ENCODE results near the gene GP9. TPM values are rescaled to one million over a fixed set of nuclear protein-coding genes. Genes with fewer than 3 reads are reported as not detected.
A peak's percentile ranks its signal among the peaks of the same experiment; 100 is the strongest.
"Not testable (repeated sequence)": the region's sequence is repeated elsewhere in the genome, so short reads cannot be mapped to it uniquely, and the experiment has no call there.

Gene GP9
- total and polyA plus RNA-seq, 12 donors: 0.13 to 1.6 TPM; not detected in 10

GRCh38 chr3:129065720-129066073 lies 5.1 kb downstream of the GP9 start:
- Histone ChIP-seq H3K27me3 (no peaks in the 10 kb centered on the region), H3K36me3 (replicated peaks in 1 of 2) (no peaks in the 10 kb centered on the region), H3K27ac (no peak overlapping the region), H3K4me1 (replicated peaks in 1 of 2) (peaks cover 0 to 5% of the 10 kb centered on the region in 2 donors), H3K9me3 (replicated peaks in 1 of 3) (no peaks in the 10 kb centered on the region), H3K4me3 (no peak overlapping the region)
- intact Hi-C loops (cut with DNase I): no loop called here
- TF ChIP-seq, protein P1, sequence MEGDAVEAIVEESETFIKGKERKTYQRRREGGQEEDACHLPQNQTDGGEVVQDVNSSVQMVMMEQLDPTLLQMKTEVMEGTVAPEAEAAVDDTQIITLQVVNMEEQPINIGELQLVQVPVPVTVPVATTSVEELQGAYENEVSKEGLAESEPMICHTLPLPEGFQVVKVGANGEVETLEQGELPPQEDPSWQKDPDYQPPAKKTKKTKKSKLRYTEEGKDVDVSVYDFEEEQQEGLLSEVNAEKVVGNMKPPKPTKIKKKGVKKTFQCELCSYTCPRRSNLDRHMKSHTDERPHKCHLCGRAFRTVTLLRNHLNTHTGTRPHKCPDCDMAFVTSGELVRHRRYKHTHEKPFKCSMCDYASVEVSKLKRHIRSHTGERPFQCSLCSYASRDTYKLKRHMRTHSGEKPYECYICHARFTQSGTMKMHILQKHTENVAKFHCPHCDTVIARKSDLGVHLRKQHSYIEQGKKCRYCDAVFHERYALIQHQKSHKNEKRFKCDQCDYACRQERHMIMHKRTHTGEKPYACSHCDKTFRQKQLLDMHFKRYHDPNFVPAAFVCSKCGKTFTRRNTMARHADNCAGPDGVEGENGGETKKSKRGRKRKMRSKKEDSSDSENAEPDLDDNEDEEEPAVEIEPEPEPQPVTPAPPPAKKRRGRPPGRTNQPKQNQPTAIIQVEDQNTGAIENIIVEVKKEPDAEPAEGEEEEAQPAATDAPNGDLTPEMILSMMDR (IDR thresholded peaks at IDR 0.05): no peak
- TF ChIP-seq POLR2A (IDR thresholded peaks at IDR 0.05): no peak
- no peak for DNase-seq
- 83 to 91% (median 86%) methylated on average over 2 to 4 of the region's 4 CpGs for WGBS, 4 donors

- H3K27ac ChIP-seq; H3K4me1 ChIP-seq (replicated peaks in 1 of 2); H3K9me3 ChIP-seq (replicated peaks in 1 of 3); DNase-seq; H3K27me3 ChIP-seq; H3K4me3 ChIP-seq; H3K36me3 ChIP-seq (replicated peaks in 1 of 2); intact Hi-C loops (cut with DNase I): not testable (repeated sequence)
- 87 to 96% (median 95%) methylated on average over 7 of the region's 7 CpGs for WGBS, 4 donors
Observed at GRCh38 chr3:129067719-129068118, 7.1 kb downstream of the GP9 start.

DNA sequence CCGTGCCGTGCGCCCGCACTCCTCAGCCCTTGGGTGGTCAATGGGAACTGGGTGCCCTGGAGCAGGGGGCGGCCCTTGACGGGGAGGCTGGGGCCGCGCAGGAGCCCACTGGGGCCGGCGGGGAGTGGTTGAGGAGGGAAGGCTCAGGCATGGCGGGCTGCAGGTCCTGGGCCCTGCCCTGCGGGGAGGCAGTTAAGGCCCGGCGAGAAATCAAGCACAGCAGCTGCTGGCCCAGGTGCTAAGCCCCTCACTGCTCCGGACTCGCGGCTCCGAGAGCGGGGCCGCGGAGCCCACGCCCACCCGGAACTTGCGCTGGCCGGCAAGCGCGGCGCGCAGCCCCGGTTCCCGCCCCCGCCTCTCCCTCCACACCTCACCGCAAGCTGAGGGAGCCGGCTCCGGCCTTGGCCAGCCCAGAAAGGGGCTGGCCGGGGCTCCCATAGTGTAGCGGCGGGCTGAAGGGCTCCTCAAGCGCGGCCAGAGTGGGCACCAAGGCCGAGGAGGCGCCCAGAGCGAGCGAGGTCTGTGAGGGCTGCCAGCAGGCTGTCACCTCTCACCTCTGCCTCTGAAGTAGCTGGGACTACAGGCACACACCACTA lies 7.8 kb downstream of the GP9 start:
- intact Hi-C loops (cut with DNase I): no loop called here
- Histone ChIP-seq H3K27ac (no peak overlapping the region), H3K4me1 (replicated peaks in 1 of 2) (peaks cover 0 to 5% of the 10 kb centered on the region in 2 donors), H3K36me3 (replicated peaks in 1 of 2) (no peaks in the 10 kb centered on the region), H3K4me3 (peak overlapping the region in 1 of 4 donors; percentile 46), H3K9me3 (replicated peaks in 1 of 3) (no peaks in the 10 kb centered on the region), H3K27me3 (no peaks in the 10 kb centered on the region)
- no peak for TF ChIP-seq POLR2A (IDR thresholded peaks at IDR 0.05)
- TF ChIP-seq, protein P1 (IDR thresholded peaks at IDR 0.05): no peak
- DNase-seq: no peak
- WGBS, 4 donors: 0 to 17% (median 13%) methylated on average over 4 to 43 of the region's 44 CpGs

DNA sequence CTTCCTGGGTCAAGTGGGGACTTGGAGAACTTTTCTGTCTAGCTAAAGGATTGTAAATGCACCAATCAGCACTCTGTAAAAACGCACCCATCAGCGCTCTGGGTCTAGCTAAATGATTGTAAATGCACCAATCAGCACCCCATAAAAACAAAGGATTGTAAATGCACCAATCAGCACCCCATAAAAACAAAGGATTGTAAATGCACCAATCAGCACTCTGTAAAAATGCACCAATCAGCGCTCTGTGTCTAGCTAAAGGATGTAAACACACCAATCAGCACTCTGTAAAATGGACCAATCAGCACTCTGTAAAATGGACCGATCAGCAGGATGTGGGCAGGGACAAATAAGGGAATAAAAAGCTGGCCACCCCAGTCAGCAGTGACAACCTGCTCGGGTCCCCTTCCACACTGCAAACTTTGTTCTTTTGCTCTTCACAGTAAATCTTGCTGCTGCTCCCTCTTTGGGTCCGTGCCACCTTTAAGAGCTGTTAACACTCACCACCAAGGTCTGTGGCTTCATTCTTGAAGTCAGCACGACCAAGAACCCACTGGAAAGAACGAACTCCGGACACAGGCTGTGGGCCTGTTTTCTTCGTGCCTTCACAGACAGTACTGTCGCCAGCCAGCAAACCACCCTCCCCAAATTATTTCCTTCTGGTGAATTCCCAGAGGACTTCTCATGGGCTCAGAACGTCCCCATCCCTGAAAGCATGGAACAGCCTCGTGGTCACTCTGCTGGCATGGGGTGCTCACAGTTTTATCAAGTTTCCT lies 8.9 kb downstream of the GP9 start:
- H3K9me3 ChIP-seq (replicated peaks in 1 of 3); H3K4me1 ChIP-seq (replicated peaks in 1 of 2); H3K27ac ChIP-seq; H3K4me3 ChIP-seq; intact Hi-C loops (cut with DNase I); H3K36me3 ChIP-seq (replicated peaks in 1 of 2); H3K27me3 ChIP-seq; DNase-seq: not testable (repeated sequence)
- 77 to 82% (median 80%) methylated on average over 13 of the region's 13 CpGs for WGBS, 4 donors

DNA sequence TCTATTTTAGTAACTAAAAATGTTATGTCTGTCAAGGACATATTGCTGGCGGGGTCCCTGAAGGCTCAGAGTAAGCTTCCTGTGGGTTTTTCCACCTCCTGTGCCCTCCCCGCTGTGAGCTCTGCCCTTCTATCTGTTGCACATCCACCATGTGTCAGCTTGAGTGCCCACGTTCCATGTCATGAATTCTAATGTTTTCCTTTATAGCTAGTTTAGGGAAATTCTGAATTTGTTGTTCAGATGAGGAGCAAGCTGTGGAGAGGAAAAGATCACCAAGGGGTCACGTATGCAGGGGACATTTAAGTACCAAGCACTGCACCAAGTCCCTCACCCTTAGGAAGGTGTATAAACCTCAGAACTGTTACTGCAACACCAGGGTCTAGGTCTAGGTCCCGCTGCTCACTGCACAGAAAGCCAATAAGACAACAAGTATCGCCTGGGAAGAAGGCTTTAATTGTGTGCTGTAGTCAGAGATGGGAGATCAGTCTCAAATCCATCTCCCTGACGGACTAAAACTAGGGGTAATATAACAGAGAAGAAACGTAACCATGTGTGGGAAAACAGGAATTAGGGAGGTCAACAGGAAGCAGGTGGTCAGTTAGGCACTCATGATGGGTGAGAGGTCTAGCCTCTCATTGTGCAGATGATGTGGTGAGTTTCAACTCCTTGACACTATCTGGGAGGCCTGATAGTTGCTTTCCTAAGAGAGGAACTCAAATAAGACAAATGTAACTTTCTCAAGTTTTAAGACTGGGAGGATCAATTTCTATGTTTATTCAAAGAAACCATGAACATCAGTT lies 9.7 kb downstream of the GP9 start:
- 66 to 74% (median 73%) methylated on average over 8 of the region's 8 CpGs for WGBS, 4 donors
- TF ChIP-seq, protein P1 (IDR thresholded peaks at IDR 0.05): no peak
- TF ChIP-seq POLR2A (IDR thresholded peaks at IDR 0.05): no peak
- Histone ChIP-seq H3K4me1 (replicated peaks in 1 of 2) (peaks cover 0 to 5% of the 10 kb centered on the region in 2 donors), H3K27me3 (no peaks in the 10 kb centered on the region), H3K27ac (no peak overlapping the region), H3K9me3 (replicated peaks in 1 of 3) (no peaks in the 10 kb centered on the region), H3K4me3 (no peak overlapping the region), H3K36me3 (replicated peaks in 1 of 2) (no peaks in the 10 kb centered on the region)
- no peak for DNase-seq
- intact Hi-C loops (cut with DNase I): no loop called here
